ENCODE results near the gene FAXC.

The FAXC gene

DNA sequence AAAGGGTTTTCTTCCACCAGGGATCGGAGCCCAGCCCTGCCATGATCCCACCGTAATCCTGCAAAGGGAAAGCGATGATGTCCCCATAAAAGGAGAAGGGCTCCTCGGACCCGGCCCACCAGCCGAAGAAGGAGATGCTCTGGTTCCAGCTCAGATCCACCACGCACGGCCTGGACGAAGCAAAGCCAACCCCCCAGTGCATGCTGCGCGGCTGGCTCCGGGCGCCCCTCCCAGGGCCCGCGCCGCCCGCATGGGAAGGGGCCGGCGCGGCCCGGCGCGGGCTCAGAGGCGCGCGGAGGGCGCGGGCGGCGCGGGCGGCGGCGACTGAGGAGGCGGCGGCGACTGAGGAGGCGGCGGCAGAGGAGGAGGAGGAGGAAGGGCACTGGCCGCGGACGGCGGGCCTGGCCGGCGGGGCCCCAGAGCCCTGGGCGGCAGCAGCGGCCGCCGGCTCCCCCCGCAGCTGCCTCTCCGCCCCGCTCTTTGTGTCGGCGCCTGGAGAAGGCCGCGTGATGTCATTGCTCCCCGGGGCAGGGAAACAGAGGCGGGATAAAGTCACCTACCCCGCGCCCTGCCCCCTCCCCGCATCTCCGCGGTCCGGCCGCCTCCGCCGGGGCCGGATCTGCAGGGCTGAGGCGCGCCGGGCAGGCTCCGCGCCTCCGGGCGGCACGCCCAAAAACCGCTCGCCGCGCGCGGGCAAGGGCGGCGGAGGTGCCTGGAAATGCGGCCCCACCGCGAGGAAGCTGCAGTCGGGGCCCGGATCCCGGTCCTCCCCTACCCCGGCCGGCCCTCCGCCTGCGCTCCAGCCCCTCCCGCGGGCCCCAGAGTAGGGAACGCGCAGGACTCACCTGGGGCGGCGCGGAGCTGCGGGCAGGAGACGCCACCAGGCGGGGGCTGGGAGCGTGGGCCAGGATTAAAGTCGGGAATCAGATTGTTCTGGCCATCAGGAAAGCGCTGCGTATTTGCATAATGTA is at the start of gene FAXC:
TSS of gene FAXC (minus strand) at position 504 of the 971 bp plus-strand sequence. CDS start at position 202, 302 bp downstream.
- no peak for DNase-seq

DNA sequence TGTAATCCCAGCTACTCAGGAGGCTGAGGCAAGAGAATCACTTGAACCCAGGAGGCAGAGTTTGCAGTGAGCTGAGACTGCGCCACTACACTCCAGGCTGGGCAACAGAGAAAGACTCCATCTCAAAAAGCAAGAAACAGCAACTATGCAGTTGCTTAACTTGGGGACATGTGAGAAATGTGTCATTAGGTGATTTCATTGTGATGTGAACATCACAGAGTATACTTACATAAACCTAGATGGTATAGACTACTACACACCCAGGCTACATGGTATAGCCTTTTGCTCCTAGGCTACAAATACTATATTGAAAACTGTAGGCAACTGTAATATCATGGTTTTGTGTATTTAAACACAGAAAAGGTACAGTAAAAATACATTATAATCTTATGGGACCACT is 47.8 kb upstream of the FAXC start:
- peak in 1 of 2 donors; percentile 53 for DNase-seq

DNA sequence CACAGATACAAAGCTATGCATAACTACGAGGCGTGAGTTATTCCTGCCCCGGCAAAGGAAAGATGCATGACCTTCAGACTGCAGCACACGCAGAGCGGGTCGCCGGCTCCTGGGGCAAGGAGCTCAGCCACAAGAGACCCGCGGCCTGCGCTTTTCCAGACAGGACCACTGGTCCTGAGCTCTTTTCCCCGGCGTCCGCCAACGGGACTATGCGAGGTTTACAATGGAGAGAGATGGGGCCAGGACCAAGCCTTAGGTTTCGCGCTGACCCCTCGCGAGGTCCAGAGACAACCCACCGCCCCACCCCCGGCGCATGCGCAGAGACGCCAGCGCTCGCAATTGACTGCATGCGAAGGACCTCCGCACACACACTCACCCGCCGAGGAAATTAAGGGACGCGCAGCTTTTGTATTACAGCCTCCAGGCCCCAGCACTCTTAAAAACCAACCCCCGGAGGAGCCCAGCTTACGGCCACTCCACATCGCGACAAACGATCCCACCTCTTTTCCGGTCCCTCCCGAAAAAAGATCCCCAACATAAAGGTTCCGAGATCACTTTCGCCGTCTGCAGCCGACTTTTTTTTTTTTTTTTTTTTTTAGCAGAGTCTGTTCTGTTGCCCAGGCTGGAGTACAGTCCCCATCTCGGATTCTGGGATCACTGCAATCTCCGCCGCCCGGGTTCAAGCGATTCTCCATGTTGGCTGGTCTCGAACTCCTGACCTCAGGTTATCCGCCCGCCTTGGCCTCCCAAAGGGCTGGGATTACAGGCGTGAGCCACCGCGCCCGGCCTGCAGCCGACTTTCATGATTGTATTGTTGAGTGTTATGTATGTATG is 44.4 kb upstream of the FAXC start, which contains the start of gene COQ3:
TSS of gene COQ3 (minus strand) at position 498 of the 834 bp plus-strand sequence. CDS start at position 482, 16 bp downstream.
- peak; percentile 40 to 70 for DNase-seq

DNA sequence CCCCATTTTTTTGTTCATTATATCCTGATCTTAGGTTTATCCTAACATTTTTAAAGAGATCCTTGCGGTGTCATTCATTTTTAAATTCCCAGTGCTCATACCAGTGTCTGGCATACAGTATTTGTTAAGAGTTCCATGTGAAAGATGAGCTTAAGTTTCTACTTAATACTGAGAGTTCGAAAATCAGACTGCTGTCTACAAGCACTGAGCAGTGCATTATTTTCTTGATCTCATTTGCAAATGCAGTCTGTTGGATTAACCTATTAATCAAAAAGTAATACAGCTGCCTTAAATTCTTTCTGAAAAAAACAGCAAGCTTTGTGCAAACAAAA is 43.9 kb upstream of the FAXC start:
- DNase-seq = no peak

DNA sequence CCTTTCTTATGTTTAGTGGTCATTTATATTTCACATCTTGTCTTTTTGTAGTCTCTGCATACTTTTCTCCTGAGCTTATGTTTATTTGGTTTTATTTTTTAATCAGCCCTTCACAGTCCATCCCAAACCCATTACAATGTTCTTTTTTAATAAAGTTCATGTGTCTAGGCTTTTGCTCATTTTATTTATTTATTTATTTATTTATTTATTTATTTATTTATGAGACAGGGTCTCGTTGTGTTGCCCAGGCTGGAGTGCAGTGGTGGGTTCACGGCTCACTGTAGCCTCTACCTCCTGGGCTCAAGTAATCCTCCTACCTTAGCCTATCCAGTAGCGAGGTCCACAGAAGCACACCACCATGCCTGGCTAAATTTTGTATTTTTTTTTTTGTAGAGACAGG is 41.4 kb upstream of the FAXC start:
- no peak for DNase-seq

DNA sequence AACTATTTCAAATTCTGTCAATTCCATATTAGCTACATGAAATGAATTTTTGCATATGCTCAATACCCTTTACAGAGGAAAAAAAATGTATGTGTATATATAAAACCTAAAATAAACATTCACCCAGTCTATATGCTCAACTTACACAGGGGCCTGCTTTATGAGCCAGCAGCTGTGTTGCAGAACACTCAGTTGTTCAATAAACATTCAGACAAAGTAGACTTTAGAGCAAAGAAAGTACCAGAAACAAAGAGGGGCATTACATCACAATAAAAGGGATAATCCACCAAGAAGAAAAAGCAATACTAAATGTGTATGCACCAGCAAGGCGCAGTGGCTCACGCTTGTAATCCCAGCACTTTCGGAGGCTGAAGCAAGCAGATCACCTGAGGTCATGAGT is 35.0 kb upstream of the FAXC start:
- DNase-seq = no peak

DNA sequence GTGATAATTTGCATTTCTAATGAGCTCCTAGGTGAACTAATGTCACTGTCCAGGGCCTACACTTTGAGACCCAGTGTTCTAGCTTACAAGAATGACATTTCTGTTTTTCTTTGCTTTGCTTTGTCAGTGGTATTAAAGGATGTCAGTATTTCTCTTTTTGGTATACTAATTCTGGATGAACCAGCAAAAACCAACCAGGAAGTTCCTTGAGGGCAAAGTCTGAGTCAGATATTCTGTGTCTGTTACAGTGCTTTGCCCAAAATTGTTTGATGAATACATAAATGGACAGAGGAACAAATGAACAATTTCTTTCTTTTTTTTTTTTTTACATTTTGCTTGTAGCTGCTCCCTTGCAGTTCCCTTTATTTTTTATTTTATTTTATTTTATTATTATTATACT is 29.2 kb upstream of the FAXC start:
- no peak for DNase-seq

DNA sequence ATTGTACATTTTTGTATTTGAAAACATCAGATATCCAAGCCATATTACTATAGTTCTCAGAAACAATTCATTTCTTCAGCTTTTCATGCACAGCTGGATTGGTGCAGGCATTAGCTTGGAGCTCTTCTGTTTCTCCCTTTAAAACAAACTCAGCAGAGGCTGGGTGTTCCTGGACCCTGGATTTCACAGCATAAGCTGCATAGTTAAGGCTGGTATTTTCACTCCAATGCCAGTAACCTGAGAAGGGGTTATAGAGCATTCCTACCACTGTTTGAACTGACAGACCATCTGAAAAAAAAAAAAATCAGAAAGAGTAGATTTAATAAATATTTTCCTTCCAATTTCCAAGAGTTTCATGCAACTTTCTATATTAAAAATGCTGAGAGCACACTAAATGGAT is 20.1 kb upstream of the FAXC start:
- no peak for DNase-seq

DNA sequence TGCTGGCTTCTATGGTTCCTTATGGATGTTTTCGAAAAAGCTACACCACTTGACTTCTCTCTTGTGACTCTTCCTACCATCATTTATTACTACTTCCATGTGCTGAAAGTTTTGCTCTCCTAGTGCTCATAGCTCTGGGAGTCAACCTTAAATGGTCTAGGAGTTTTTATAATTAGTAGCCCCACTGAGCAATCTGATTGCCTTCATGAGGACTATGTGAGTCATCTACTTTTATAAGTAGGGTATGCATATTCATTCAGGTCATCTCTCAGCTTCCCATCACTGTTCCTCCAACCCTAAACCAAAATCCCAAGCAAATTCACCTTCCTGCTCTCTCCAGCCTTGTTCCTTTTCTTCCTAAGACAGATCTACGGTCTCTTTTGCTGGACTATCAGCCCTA is 17.4 kb upstream of the FAXC start:
- DNase-seq = no peak

DNA sequence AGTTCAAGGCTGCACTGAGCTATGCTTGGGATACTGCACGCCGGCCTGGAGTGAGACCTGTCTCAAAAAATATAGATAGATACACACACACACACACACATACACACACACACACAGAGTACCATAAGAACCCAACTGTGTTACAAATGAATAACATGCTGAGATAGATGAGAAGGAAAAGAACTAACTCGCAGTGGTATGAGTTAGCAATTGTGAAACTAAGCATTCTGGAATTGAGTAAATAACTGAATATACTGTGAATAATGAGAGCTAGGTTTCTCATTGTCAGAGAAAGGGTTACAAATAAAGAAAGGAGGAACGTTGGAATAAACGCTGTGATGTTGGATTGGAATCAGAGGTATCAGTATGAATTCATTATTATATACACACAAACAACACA is 14.6 kb upstream of the FAXC start:
- DNase-seq = no peak

DNA sequence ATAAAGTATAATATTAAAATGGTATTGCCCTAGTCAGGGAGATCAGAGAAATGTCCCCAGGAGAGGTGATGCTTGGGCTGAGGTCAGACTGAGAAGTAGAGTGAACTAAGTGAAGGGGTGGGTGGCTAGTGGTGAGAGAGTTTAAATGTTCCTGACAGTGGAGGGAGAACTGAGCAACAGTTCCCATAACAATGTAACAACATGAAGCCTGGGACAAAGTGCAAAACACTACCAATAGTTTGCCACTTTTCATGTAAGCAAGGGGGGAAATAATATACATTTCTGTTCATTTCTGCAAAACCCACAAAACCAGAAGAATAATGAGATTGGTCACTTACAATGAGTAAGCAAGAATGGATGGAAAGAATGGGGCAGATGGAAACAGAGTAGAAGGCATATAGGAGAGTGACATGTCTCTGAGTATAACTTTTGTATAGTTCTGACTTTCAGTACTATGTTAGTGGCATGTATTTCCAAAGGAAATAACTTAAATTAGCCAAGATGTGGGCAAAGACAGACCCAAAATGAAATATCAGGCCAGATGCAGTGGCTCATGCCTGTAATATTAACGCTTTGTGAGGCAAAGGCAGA is 13.3 kb upstream of the FAXC start:
- no peak for DNase-seq

DNA sequence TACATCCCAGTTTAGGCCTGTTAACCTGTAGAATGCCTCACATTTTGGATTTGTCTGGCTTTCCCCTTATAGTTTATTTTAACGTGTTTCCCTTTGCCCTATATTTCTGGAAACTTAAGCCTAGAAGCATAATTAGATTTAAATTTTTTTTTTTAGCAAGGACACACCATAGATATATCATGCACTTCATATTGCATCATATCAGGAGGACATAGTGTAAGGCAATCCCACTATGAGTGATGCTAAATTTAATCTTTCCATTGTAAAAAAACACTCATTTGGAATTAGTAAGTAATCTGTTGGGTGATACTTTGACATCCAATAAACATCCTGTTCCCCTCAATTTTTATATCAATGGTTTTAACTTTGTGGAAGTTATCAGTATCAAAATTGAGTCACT is 10.3 kb upstream of the FAXC start:
- DNase-seq = no peak

DNA sequence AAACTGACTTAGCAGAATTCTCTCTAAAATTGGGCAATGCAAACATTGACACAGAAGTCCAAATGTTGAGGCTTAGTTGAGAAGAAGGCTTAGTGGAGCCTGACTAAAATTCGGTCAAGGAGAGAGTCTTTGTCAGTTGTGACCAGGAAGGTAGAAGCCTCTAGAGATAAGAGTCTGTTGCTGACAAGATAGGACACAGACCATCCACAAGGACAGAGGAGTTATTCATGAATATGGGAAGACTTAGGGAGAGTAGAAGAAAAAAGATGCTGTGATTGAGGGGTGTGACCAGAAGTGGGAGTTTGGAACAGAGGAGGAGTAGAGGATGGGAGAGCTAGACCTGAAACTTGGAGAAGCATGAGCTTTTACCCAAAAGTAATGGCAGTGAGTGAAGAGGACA is 7.2 kb upstream of the FAXC start:
- no peak for DNase-seq

DNA sequence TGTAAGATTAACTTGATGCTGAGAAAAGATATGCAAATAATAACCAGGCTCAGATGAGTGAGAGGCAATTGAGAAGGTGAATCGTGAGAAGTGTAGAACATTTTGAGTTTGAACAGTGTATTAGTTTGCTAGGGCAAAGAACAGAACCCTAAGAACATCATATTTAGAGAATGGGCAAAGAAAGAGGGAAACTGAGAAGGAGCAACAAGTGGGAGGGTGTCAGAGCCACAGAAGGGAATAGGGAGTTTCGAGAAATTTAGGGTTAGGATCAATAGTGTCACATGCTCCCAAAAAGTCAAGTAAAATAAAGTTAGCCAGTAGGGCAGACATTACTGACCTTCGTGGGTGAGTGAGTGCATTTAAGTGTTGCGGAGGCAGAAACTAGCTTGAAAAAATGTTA is 5.5 kb upstream of the FAXC start:
- DNase-seq = no peak

DNA sequence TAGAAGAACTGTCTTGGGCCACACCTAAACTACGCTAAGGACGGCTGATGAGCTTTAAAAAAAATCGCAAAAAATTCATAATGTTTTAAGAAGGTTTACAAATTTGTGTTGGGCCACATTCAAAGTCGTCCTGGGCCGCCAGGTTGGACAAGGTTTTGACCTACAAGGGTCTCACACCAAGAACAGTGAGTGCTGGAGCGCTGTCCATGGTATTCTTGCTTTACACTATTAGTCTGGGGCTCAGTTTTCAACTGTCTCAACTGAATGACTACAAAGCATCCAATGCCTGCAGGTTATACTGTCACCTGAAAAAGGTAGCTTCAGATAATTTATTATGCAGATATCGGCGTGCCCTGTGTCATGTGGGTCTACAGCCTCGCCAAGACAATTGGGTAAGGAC is 3.7 kb upstream of the FAXC start:
- DNase-seq = no peak

DNA sequence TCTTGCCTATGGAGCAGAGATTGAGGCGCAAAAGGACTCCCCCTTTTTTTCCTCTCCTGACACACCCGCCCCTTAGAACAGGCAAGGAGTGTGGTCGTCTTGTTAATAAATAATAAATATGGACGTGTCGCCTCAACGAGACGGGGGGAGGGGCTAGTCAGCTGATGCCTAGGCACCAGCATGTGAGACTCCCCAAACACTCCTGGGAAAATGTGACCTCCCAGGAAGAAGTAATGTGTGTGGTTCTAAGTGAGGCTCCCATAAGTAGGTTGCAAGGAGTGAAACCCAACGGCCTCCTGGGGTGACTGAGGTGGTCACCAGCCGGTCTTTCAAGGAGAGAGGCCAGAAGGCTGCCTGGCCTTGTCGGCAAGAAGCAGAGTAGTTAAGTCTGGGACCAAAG is 1.1 kb upstream of the FAXC start:
- DNase-seq = no peak

DNA sequence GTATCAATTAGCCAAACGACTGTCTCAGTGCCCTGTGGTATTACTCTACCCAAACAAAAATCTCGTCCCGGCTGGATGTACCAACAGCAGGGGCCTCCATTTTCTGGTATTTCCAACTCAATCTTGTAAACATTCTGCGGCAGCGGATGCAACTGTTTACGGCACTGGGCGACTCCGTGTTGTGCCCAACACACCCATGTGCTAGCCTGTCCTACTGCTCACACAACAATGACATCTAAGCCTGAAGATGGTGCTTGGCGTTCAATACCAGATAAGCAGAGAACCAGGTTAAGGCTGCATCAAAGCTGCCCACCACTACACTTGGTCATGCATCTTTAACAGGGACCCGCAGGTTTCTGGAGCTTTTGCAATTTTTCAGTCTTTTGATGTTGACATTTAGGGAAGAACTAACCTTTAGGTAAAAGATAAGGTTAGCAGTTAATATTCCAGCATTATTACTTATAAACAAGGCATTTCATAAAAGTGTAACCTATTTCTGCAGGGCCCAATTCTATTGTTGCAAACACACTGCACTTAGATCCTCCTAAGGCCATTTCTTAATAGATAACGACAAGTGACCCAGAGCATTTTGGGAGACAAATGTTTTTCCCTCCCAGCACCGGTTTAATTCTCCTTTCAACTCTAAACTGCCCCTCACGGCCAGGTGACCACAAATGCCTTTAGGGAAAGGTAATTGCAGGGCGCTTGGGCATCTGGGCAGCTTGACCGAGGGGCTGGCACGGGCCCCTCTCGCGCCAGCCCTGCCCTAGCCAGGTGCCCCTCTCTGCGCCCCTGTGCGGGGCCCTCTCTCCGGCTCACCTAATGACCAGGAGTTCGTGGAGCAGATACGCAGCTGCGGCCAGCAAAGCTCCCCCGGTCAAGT is 945 bp downstream of the FAXC start:
- DNase-seq = no peak

DNA sequence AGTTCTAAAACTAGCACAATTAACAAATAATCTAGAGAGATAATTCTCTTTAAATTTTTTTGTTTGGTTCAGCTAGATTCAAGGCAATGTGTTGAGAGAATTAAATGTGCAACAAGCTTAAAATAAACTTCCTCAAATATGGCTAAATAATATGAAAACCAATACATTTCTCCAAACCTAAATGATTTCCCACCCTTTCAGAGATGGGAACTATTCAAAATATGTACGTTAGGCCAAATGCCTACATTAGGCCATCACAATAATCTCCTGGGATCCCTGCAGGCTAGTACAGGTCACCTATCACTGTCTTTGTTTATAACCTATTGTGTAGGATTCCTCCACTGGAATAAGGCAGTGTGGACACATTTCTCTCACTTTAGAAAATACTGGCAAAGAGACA is 1.7 kb downstream of the FAXC start:
- DNase-seq = no peak

DNA sequence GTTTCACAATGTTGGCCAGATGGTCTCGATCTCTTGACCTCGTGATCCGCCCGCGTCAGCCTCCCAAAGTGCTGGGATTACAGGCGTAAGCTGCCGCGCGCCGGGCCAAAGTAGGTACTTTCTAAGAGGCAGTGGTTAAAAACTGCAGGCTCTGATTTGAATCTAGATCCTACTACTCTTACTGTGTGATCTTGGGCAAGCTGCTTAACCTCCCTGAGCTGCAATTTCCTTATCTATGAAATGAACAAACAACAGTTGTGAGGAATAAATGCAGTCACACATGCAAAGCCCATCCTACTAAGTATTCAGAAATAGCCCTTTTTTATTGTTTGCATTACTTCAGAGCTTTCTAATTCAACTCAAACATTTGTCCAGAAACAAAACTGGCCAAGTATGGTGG is 2.9 kb downstream of the FAXC start:
- no peak for DNase-seq

DNA sequence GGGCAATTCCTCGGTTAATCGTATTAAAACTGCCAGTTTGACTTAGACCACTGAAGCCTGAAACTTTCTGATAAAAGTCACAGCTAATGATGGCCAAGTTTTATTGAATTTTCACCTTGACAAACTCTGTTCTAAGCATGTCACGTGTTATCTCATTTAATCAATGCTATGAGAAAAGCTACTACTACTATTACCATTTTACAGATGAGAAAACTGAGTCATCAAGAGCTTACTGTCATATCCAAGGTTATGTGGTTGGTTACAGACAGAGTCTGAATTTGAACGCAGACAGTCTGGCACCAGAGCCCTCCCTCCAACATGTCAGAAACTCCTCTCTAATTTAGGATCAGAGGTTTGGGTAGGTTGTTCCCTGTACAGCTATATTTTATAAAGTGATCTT is 4.3 kb downstream of the FAXC start:
- no peak for DNase-seq

DNA sequence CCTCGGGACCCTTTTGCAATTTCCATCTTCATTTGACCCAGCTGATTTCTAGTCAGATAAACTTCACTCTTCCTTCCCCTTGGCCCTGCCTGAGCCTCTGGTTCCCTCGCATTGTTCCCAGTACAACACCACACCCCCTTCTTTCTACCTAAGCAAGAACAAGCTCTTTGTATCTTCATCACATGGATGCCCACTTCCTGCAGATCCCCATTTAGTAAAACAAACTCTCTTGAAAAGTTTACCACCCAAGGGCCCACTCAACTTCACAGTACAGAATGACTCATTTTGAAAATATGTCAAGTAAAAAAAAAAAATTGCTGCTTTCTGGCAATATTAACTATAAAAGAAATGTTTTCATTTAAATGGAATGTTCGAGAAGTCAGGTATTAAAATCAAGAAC is 5.2 kb downstream of the FAXC start:
- DNase-seq = no peak

DNA sequence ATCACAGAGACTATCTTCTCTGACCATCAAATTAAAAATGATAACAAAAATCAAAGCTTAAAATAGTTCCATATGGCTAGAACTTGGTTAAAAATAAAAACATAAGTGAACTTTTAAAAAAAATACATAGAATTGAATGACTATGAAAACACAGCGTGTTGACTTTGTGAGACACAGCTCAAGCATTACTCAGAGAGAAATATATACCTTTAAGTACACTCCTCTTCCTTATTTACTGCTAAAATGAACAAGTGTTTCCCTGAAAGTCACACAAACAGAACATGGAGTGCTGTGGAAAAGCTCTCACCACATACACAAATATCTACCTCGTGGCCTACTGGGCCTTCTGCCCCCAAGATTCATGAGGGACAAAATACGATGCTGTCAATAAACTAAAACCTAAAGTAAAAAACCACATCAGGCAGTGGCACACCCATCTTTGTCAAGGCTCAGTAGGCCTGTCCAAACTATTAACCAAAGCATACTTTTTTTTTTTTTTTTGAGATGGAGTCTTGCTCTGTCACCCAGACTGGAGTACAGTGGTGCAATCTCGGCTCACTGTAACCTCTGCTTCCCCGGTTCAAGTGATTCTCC is 7.5 kb downstream of the FAXC start:
- no peak for DNase-seq
